ENCODE data around the gene IL6R.

- TF ChIP-seq CTCF (IDR thresholded peaks at IDR 0.05; ENCODE audit: insufficient read depth, low read length) (no peak), GABPA (IDR thresholded peaks at IDR 0.05; ENCODE audit: low read depth) (no peak), POLR2AphosphoS5 (IDR thresholded peaks at IDR 0.05; ENCODE audit: low read depth) (no peak), SPI1 (IDR thresholded peaks at IDR 0.05; ENCODE audit: borderline replicate concordance, low read depth) (no peak)
Observed at GRCh38 chr1:154384650-154385489, 20.3 kb upstream of the IL6R start.
